Measurements from ENCODE around the gene ENTHD1.

DNA sequence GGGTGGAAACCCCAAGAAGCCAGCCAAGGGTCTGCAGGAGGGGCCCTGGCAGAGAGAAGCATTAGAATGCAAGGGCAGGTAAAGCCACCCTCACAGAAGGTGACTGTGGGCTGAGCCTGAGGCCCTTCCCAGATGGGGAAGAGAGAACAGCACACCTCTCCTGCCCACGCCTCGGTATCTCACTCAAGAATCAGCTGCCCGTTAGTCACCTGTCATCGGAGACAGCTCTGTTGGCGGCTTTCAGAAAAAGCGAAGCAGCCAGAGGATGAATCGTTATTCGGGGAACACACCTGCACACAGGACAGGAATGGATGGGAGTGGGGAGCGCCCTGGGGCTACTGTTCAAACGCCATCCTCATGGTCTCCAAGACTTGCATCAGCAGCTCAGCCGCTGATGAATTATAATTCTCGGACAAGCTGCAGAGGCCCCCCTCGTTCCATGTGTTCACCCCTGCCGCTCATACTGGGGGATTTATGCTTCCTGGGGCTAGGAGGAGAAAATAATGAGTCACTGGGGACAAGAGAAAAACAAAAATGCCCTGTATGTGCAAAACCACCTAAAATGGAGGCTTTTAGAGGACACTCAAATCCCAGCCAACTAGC, 45.0 kb upstream of the ENTHD1 start:
- TF ChIP-seq, protein P1, sequence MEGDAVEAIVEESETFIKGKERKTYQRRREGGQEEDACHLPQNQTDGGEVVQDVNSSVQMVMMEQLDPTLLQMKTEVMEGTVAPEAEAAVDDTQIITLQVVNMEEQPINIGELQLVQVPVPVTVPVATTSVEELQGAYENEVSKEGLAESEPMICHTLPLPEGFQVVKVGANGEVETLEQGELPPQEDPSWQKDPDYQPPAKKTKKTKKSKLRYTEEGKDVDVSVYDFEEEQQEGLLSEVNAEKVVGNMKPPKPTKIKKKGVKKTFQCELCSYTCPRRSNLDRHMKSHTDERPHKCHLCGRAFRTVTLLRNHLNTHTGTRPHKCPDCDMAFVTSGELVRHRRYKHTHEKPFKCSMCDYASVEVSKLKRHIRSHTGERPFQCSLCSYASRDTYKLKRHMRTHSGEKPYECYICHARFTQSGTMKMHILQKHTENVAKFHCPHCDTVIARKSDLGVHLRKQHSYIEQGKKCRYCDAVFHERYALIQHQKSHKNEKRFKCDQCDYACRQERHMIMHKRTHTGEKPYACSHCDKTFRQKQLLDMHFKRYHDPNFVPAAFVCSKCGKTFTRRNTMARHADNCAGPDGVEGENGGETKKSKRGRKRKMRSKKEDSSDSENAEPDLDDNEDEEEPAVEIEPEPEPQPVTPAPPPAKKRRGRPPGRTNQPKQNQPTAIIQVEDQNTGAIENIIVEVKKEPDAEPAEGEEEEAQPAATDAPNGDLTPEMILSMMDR (IDR thresholded peaks at IDR 0.05) = no peak
- TF ChIP-seq EZH2phosphoT487 (IDR thresholded peaks at IDR 0.05) = no peak

Data from neural progenitor cell (in vitro differentiated cells).